Tibial nerve (tissue), 4 donors: ENCODE data around the gene TBC1D2B.
"Not testable (repeated sequence)": the region's sequence is repeated elsewhere in the genome, so short reads cannot be mapped to it uniquely, and the experiment has no call there.

Source experiments
- EP300 ChIP-seq, 2 donors: sonication (generic); formaldehyde crosslinking; IDR thresholded peaks; one replicate each; pipeline ENCODE4 v1.6.1; 2017; ENCODE audit warnings: antibody characterized with exemption in 2 of 2, mild to moderate bottlenecking in 1 of 2
- POLR2A ChIP-seq, 2 donors: fragments of 450-650 bp; IDR thresholded peaks; one replicate each; pipeline ENCODE4 v1.6.1; 2017; ENCODE audit warnings: antibody characterized with exemption in 2 of 2, mild to moderate bottlenecking in 2 of 2, moderate library complexity in 2 of 2
- TF ChIP-seq, protein P1 (sequence below), 5 experiments: fragments of 200-600 bp in 3 of 5; fragments of 450-650 bp in 2 of 5; sonication (generic) in 3 of 5; IDR thresholded peaks; one replicate each; pipeline ENCODE4 v1.5.1; 2016 to 2019; ENCODE audit warnings: antibody characterized with exemption in 5 of 5, mild to moderate bottlenecking in 3 of 5, moderate library complexity in 2 of 5

- TF ChIP-seq, protein P1, sequence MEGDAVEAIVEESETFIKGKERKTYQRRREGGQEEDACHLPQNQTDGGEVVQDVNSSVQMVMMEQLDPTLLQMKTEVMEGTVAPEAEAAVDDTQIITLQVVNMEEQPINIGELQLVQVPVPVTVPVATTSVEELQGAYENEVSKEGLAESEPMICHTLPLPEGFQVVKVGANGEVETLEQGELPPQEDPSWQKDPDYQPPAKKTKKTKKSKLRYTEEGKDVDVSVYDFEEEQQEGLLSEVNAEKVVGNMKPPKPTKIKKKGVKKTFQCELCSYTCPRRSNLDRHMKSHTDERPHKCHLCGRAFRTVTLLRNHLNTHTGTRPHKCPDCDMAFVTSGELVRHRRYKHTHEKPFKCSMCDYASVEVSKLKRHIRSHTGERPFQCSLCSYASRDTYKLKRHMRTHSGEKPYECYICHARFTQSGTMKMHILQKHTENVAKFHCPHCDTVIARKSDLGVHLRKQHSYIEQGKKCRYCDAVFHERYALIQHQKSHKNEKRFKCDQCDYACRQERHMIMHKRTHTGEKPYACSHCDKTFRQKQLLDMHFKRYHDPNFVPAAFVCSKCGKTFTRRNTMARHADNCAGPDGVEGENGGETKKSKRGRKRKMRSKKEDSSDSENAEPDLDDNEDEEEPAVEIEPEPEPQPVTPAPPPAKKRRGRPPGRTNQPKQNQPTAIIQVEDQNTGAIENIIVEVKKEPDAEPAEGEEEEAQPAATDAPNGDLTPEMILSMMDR (IDR thresholded peaks at IDR 0.05) = not testable (repeated sequence)
- not testable (repeated sequence) for TF ChIP-seq POLR2A, EP300 (IDR thresholded peaks at IDR 0.05)
Measured at GRCh38 chr15:77993970-77994693, 83.4 kb downstream of the TBC1D2B start.
